PFSK-1 (cell line): ENCODE data around the gene CEMIP2.

Experiments used
- FOXP2 ChIP-seq: optimal IDR thresholded peaks from 2 replicates; pipeline ENCODE3; 2011; ENCODE audit warnings: borderline replicate concordance, control low read depth, inconsistent platforms; ENCODE audit not compliant: insufficient read depth; ENCODE audit errors: extremely low read length, extremely low read depth
- POLR2AphosphoS5 ChIP-seq: IDR thresholded peaks from 2 replicates; pipeline ENCODE4 v1.6.1; 2012; ENCODE audit warnings: low read depth, mild to moderate bottlenecking, control low read depth, low read length, moderate library complexity
- REST ChIP-seq, 2 experiments: IDR thresholded peaks; 2 replicates each; pipeline versions ENCODE4 v1.6.1 to v1.8.0; 2011 to 2012; ENCODE audit warnings: low read depth in 2 of 2, low read length in 2 of 2, control low read depth in 1 of 2, inconsistent platforms in 1 of 2, mild to moderate bottlenecking in 1 of 2, moderate library complexity in 1 of 2; ENCODE audit not compliant: insufficient read depth in 1 of 2
- SIN3A ChIP-seq: IDR thresholded peaks from 2 replicates; pipeline ENCODE4 v1.6.1; 2012; ENCODE audit warnings: mild to moderate bottlenecking, low read length, moderate library complexity, borderline replicate concordance; ENCODE audit not compliant: insufficient read depth
- TAF1 ChIP-seq: IDR thresholded peaks from 2 replicates; pipeline ENCODE4 v1.6.1; 2012; ENCODE audit warnings: low read length, control low read depth, borderline replicate concordance; ENCODE audit not compliant: insufficient read depth

The CEMIP2 gene

GRCh38 chr9:71636143-71636839, 132.0 kb downstream of the CEMIP2 start:
- TF ChIP-seq TAF1: no peak

- TF ChIP-seq REST (IDR thresholded peaks at IDR 0.05; ENCODE audit: insufficient read depth in 1 of 2, low read depth in 2 of 2, low read length in 2 of 2) (no peak), POLR2AphosphoS5 (no peak), SIN3A (no peak), TAF1 (no peak), FOXP2 (no peak)
Measured at GRCh38 chr9:71634752-71635151, 133.6 kb downstream of the CEMIP2 start.
